Panc1 (cell line): ENCODE results near the gene LMO4. TPM values are rescaled to one million over a fixed set of nuclear protein-coding genes. Genes with fewer than 3 reads are reported as not detected.

Experiments
- ATAC-seq: fragments of 200-7000 bp; cut with Tn5 transposase; 2 replicates; pipeline ENCODE4 v1.9.1; 2020; ENCODE audit warnings: mild to moderate bottlenecking, moderate library complexity
- BruUV-seq: library from RNA; stranded (reverse); fragments of 400-500 nt; replicated peaks from 2 replicates; lab custom pipeline; 2021; lab: Mats Ljungman, UMichigan
- CTCF ChIA-PET: fragments of 300-600 bp; sonication (Branson Sonifier 250); formaldehyde crosslinking; loops from one replicate; lab custom pipeline; 2022; ENCODE audit warnings: antibody characterized with exemption; lab: Charles Lee
- POLR2A ChIA-PET: fragments of 300-600 bp; sonication (Branson Sonifier 250); formaldehyde crosslinking; loops from one replicate; lab custom pipeline; 2022; ENCODE audit warnings: antibody characterized with exemption; lab: Charles Lee
- DNase-seq: peaks from one replicate; pipeline ENCODE4 v3.0.0-alpha.2; 2010; ENCODE audit warnings: low read depth, low spot score
- H3K27ac ChIP-seq: 2 replicates; pipeline ENCODE4 v1.5.1; 2011; ENCODE audit warnings: mild to moderate bottlenecking, low read length, inconsistent platforms
- H3K27me3 ChIP-seq: fragments of 200-500 bp; sonication (Bioruptor generic); 2 replicates; pipeline ENCODE4 v1.6.0; 2014; ENCODE audit warnings: low read length, inconsistent platforms; ENCODE audit not compliant: control insufficient read depth, insufficient read depth
- H3K36me3 ChIP-seq: fragments of 200-500 bp; sonication (Bioruptor generic); 2 replicates; pipeline ENCODE4 v1.5.1; 2014; ENCODE audit warnings: inconsistent platforms, mild to moderate bottlenecking, low read length, moderate library complexity; ENCODE audit not compliant: control insufficient read depth, insufficient read depth
- H3K4me1 ChIP-seq: 2 replicates; pipeline ENCODE4 v1.5.1; 2011; ENCODE audit warnings: inconsistent platforms, mild to moderate bottlenecking, low read length, moderate library complexity; ENCODE audit not compliant: control insufficient read depth, insufficient read depth
- H3K4me3 ChIP-seq, 2 experiments: 2 replicates each; pipeline ENCODE4 v1.5.1; 2011 to 2012; ENCODE audit warnings: low read depth in 2 of 2, low read length in 2 of 2, mild to moderate bottlenecking in 2 of 2, inconsistent platforms in 1 of 2, moderate library complexity in 1 of 2
- H3K9me3 ChIP-seq: fragments of 200-500 bp; sonication (Bioruptor generic); 2 replicates; pipeline ENCODE4 v1.5.1; 2014; ENCODE audit warnings: low read depth, mild to moderate bottlenecking, inconsistent platforms, low read length, moderate library complexity; ENCODE audit not compliant: control insufficient read depth, insufficient read depth
- CTCF ChIP-seq: fragments of 450-650 bp; IDR thresholded peaks from 2 replicates; pipeline ENCODE4 v1.5.1; 2017; ENCODE audit warnings: mild to moderate bottlenecking
- POLR2AphosphoS5 ChIP-seq: IDR thresholded peaks from 2 replicates; pipeline ENCODE4 v1.6.1; 2012; ENCODE audit warnings: mild to moderate bottlenecking, low read depth, low read length, moderate library complexity
- REST ChIP-seq, 2 experiments: IDR thresholded peaks; 2 replicates each; pipeline ENCODE4 v1.6.1; 2011 to 2012; ENCODE audit warnings: low read depth in 2 of 2, control low read depth in 1 of 2, low read length in 1 of 2, mild to moderate bottlenecking in 1 of 2, moderate library complexity in 1 of 2; ENCODE audit not compliant: insufficient read depth in 1 of 2
- SIN3A ChIP-seq: IDR thresholded peaks from 2 replicates; pipeline ENCODE4 v1.6.1; 2012; ENCODE audit warnings: low read depth, mild to moderate bottlenecking, low read length, moderate library complexity, borderline replicate concordance; ENCODE audit not compliant: insufficient read depth
- TCF7L2 ChIP-seq: IDR thresholded peaks from 2 replicates; pipeline ENCODE4 v1.6.1; 2011; ENCODE audit warnings: mild to moderate bottlenecking, low read depth, low read length, inconsistent platforms
- in situ Hi-C: cut with HindIII; loops from 2 replicates; pipeline ENCODE4 v1.10.0; 2016; ENCODE audit warnings: low sequenced_read_pairs, low pct_unique_long_range_greater_than_20kb
- intact Hi-C: fragments of 100-400 bp; cut with micrococcal nuclease; formaldehyde crosslinking; loops from one replicate; pipeline ENCODE4 v1.10.0; 2022; ENCODE audit not compliant: unreplicated experiment
- total RNA-seq: library from RNA; stranded (reverse); gene quantifications from one replicate; pipeline ENCODE4 v1.2.1, GENCODE V29; 2021; ENCODE audit not compliant: unreplicated experiment

Gene LMO4
- total RNA-seq, 1 experiment from 2014 or later: 38.3 TPM

DNA sequence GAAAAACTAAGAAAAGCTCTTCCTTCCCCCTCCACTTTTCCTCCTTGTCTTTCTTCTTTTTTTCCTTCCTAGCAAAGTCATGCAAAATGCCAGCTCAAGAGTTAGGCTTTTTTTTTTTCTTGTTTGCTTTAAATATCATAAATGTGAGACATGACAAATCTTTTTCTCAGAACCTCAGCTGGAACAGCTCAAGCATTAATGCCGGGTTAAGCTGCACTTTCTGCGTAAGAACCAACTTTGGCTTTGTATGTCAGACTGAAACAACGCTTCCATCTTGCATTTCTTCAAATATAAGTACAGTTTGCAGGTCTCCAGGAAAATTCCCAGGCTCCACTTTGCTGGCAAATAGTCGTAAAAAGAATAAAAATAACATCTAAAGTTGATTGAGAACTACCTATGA, 20.7 kb upstream of the LMO4 start:
- CTCF ChIA-PET: interaction anchor here (0.7 kb wide), 1 partner anchor 495 kb away, joined by 3 read pairs; no protein-coding TSS in a partner anchor
- in situ Hi-C loops: no loop called here
- no peak for ATAC-seq
- Histone ChIP-seq H3K36me3 (no peaks in the 10 kb centered on the region), H3K4me3 (no peak overlapping the region), H3K27me3 (peaks cover 29% of the 10 kb centered on the region), H3K9me3 (no peaks in the 10 kb centered on the region), H3K27ac (no peak overlapping the region), H3K4me1 (no peaks in the 10 kb centered on the region)
- POLR2A ChIA-PET: no interaction called here
- intact Hi-C loops: no loop called here
- no peak for DNase-seq
- no TSS peak for BruUV-seq
- TF ChIP-seq REST (IDR thresholded peaks at IDR 0.05; ENCODE audit: insufficient read depth in 1 of 2, low read depth in 2 of 2, low read length in 1 of 2): no peak
- no peak for TF ChIP-seq TCF7L2
- no peak for TF ChIP-seq POLR2AphosphoS5
- TF ChIP-seq SIN3A: no peak
- TF ChIP-seq CTCF: no peak

- CTCF ChIA-PET: no interaction called here
- ATAC-seq: no peak
- no peak overlapping the region for H3K4me3 ChIP-seq
These were observed 14.6 kb upstream of the LMO4 start for GRCh38 chr1:87314091-87314490.

More at GRCh38 chr1:87314091-87314490, 14.6 kb upstream of the LMO4 start:
- POLR2A ChIA-PET: no interaction called here
- intact Hi-C loops: no loop called here
- no peak for DNase-seq
- BruUV-seq: no TSS peak
- Histone ChIP-seq H3K9me3 (no peaks in the 10 kb centered on the region), H3K4me1 (no peaks in the 10 kb centered on the region), H3K27me3 (peaks cover 19% of the 10 kb centered on the region), H3K27ac (no peak overlapping the region), H3K36me3 (no peaks in the 10 kb centered on the region)
- no peak for TF ChIP-seq SIN3A
- TF ChIP-seq CTCF: no peak
- no peak for TF ChIP-seq POLR2AphosphoS5
- TF ChIP-seq REST (IDR thresholded peaks at IDR 0.05; ENCODE audit: insufficient read depth in 1 of 2, low read depth in 2 of 2, low read length in 1 of 2): no peak
- no peak for TF ChIP-seq TCF7L2
- in situ Hi-C loops: no loop called here
